GM12873 (cell line): ENCODE measurements around the gene UBA5.

ENCODE experiments used
- TF ChIP-seq, protein P1 (sequence below): IDR thresholded peaks from 2 replicates; pipeline ENCODE4 v1.5.1; 2012; ENCODE audit warnings: low read depth, mild to moderate bottlenecking, moderate library complexity, low read length, control low read depth; ENCODE audit not compliant: insufficient read depth; ENCODE audit errors: missing control alignments

The UBA5 gene

DNA sequence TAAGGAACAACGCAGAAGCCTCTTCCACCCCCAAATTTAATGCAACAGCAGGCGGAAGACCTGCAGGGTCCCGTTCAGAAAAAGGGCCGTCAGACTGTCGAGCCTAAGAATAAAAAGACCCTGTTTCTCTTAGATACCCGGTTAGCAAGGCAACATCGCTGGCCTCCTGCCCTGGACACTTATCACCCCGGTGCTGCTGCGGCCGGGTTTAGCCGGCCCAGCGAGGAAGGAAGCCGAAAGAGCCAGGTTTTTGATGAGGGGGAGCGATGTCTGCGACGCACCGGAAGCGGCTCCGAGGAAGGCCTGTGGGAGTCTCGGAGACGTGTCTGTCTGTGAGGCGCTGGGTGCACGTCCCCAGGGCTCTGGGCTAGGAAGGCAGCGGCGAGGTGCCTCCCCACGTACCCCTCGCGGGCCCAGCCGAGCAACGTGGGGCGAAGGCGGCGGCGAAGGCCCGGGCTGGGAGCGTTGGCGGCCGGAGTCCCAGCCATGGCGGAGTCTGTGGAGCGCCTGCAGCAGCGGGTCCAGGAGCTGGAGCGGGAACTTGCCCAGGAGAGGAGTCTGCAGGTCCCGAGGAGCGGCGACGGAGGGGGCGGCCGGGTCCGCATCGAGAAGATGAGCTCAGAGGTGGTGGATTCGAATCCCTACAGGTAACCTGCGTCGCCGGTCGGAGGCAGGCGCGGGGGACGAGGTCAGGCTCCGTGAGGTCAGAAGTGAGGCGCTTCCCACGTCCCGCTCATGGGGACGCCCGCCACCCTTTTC, at the start of gene UBA5:
Gene UBA5 (plus strand): TSS at position 278 of the 759 bp plus-strand sequence. CDS start 209 bp downstream, at position 487.
- TF ChIP-seq, protein P1, sequence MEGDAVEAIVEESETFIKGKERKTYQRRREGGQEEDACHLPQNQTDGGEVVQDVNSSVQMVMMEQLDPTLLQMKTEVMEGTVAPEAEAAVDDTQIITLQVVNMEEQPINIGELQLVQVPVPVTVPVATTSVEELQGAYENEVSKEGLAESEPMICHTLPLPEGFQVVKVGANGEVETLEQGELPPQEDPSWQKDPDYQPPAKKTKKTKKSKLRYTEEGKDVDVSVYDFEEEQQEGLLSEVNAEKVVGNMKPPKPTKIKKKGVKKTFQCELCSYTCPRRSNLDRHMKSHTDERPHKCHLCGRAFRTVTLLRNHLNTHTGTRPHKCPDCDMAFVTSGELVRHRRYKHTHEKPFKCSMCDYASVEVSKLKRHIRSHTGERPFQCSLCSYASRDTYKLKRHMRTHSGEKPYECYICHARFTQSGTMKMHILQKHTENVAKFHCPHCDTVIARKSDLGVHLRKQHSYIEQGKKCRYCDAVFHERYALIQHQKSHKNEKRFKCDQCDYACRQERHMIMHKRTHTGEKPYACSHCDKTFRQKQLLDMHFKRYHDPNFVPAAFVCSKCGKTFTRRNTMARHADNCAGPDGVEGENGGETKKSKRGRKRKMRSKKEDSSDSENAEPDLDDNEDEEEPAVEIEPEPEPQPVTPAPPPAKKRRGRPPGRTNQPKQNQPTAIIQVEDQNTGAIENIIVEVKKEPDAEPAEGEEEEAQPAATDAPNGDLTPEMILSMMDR = no peak

DNA sequence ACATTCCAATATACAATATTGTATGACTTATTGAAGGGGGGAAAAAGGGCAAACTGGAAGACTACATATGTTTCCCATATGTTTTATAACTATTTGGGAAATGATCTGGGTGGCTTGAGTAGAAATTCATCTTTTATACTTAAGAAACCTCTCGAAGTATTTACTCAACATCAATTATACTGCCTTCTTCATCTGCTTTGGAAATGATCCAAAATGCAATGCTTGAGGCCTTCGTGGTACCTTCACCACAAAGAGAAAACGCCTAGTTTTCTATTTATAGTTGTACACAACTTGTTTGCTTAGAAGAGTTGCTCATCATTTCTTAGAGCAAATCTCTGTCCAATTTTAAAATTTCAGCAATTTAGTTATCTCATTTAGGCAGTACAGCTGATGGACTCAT, 44.2 kb upstream of the UBA5 start:
- TF ChIP-seq, protein P1 = no peak

DNA sequence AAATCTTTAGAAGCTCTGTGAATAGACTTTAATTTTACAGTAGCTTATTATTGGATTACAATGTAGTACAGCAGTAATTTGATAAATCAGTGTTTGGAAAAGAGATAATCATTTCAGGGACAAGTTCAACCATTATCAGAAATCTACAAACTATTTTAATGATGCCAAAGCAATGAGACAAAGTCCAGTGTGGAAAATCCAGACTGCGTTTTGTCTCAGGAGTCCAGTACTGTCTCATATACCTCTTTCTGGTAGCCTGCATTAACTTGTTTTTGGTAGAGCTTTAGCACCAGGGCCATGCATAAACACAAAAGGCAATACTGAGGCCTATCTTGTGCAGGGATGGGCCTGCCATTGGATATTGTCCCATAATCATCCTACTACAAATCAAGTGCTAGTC, 43.3 kb upstream of the UBA5 start:
- TF ChIP-seq, protein P1 = no peak

DNA sequence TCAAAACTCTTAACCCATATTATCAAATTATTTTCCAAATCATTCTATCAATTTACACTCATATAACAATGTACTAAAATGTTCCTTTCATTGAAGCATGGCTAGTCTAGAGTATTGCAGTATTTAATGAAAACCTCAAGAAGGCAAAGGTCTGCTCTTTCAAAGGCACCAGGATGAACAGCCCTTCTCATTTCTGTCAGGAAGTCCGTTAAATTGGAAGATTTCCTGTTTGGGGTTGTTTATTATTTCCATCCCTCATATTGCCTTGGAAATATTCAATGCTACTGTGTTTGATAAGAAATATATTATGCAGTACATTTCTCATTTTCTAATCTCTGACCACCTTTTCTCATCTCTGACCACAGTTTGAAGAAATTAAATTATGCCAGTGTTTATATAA, 38.0 kb upstream of the UBA5 start:
- TF ChIP-seq, protein P1 = no peak

DNA sequence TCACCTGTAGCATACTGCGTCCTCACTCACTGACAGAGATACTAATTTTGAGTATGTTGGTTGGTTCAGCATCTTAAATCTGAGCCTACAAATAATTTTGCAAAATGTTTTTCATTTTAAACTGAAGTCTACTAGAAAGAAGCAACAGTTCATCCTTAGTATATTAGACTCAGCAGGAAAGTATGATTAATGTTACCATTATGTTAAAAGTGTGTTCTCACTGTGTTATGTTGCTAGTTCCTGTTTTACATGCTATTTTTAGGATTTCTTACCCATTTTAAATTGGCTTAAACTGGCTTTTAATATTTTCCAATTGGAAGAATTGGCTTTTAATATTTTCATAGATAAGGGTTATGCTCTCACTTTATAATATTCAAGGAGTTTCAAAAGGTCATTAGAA, 37.4 kb upstream of the UBA5 start:
- TF ChIP-seq, protein P1 = no peak

DNA sequence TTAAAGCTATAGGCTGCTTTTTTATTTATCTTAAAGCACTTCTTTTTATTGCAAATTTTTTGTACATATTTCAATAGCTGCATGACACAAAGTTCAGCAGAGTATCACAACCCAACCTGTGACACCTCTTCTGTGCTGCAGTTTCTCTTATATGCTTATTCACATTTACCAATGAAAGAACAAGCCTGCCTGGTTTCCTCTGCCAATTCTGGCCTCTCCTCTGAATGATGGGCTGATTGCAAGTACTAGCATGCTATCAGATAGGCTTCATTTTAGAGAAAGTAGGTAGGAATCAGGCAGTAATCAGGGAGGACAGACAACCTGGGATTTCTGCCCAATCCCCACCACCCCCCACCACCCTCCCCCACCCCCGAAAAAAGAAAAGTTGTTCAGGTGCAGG, 36.5 kb upstream of the UBA5 start:
- TF ChIP-seq, protein P1 = no peak

DNA sequence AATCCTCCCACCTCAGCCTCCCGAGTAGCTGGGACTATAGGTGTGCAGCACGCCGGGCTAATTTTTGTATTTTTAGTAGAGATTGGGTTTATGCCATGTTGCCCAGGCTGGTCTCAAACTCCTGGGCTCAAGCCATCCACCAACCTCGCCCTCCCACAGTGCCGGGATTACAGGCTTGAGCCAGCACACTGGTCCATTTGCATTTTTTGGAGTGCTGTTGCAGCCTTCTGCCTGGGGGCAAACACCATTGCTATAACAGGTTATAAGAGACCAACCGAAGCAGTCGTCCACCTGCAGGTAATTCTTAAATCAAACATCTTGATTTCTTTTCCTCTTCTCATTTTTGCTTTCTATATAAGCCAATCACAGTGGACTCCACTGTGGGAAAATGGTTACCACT, 35.3 kb upstream of the UBA5 start:
- TF ChIP-seq, protein P1 = no peak

DNA sequence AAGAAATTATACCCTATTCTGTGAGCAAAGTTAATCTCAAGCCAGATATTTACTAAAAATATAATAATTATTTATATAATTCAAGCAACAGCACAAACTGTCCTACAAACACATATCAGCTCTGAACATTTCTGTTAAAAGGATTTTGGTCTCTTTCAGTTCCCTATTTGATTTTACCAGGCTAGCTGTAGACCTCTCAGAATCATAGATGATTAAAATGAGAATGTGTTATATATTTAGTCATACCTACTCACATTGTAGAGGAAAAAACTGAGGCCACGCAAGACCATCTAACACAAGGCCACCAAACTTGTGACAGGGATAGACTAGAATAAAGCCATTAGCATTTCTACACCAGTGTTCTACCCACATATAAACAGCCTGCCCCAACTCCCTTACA, 34.5 kb upstream of the UBA5 start:
- TF ChIP-seq, protein P1 = no peak
